Smooth muscle cell (in vitro differentiated cells): ENCODE measurements around the gene DPM3. TPM values are rescaled to one million over a fixed set of nuclear protein-coding genes. Genes with fewer than 3 reads are reported as not detected.

Experiments used
- DNase-seq: peaks from one replicate; lab custom pipeline; 2025; ENCODE audit not compliant: unreplicated experiment; lab: John Stamatoyannopoulos, UW
- H2AFZ ChIP-seq: fragments of 200-600 bp; sonication (generic); 2 replicates; pipeline ENCODE4 v1.6.0; 2016; ENCODE audit warnings: antibody characterized with exemption, low read depth, mild to moderate bottlenecking
- H3F3A ChIP-seq: fragments of 200-600 bp; sonication (generic); 2 replicates; pipeline ENCODE4 v1.6.0; 2017; ENCODE audit warnings: antibody characterized with exemption, low read depth
- H3K27ac ChIP-seq: fragments of 200-600 bp; sonication (generic); 2 replicates; pipeline ENCODE4 v1.5.1; 2016; ENCODE audit warnings: low read depth, mild to moderate bottlenecking
- H3K27me3 ChIP-seq: fragments of 200-600 bp; sonication (generic); 2 replicates; pipeline ENCODE4 v1.6.1; 2016; ENCODE audit warnings: low read depth, mild to moderate bottlenecking
- H3K36me3 ChIP-seq: fragments of 200-600 bp; sonication (generic); 2 replicates; pipeline ENCODE4 v1.5.1; 2016; ENCODE audit warnings: low read depth
- H3K4me1 ChIP-seq: fragments of 200-600 bp; sonication (generic); 2 replicates; pipeline ENCODE4 v1.5.1; 2016; ENCODE audit warnings: low read depth
- H3K4me2 ChIP-seq: fragments of 200-600 bp; sonication (generic); 2 replicates; pipeline ENCODE4 v1.6.0; 2016; ENCODE audit warnings: mild to moderate bottlenecking
- H3K4me3 ChIP-seq: fragments of 200-600 bp; sonication (generic); 2 replicates; pipeline ENCODE4 v1.5.1; 2016; ENCODE audit warnings: mild to moderate bottlenecking
- H3K79me2 ChIP-seq: fragments of 200-600 bp; sonication (generic); 2 replicates; pipeline ENCODE4 v1.6.0; 2016; ENCODE audit warnings: low read depth, mild to moderate bottlenecking
- H3K9ac ChIP-seq: fragments of 200-600 bp; sonication (generic); 2 replicates; pipeline ENCODE4 v1.6.0; 2016; ENCODE audit warnings: low read depth
- H3K9me3 ChIP-seq: fragments of 200-600 bp; sonication (generic); replicated peaks from 2 replicates; pipeline ENCODE4 v1.5.1; 2016; ENCODE audit warnings: low read depth
- H4K20me1 ChIP-seq: fragments of 200-600 bp; sonication (generic); 2 replicates; pipeline ENCODE4 v1.6.0; 2016; ENCODE audit warnings: low read depth
- whole genome bisulfite sequencing: methylation state at CpG from one replicate; pipeline ENCODE4 v1.1.7; 2016; ENCODE audit warnings: low lambda C conversion rate; 5-methylcytosine and 5-hydroxymethylcytosine counted together
- polyA plus RNA-seq: library from polyadenylated mRNA; unstranded; fragments of >200 nt; fragmentation: Nextera tagmentation; extraction: Ambion mirVana; gene quantifications from 2 replicates; pipeline ENCODE4 v1.2.1, GENCODE V29; 2016
- total RNA-seq: library from RNA; depleted of rRNA; stranded (reverse); fragments of >200 nt; gene quantifications from 2 replicates; pipeline ENCODE4 v1.2.3, GENCODE V29; 2014
- TF ChIP-seq, protein P1 (sequence below): fragments of 200-600 bp; sonication (generic); IDR thresholded peaks from 2 replicates; pipeline ENCODE4 v1.5.1; 2017; ENCODE audit warnings: borderline replicate concordance, mild to moderate bottlenecking, antibody characterized with exemption; ENCODE audit not compliant: insufficient read depth, poor library complexity, severe bottlenecking

DPM3 gene
- total and polyA plus RNA-seq, 2 experiments from 2014 or later = 69.1 to 75.8 TPM

- Histone ChIP-seq H3F3A (peaks cover 7% of the 10 kb centered on the region), H3K79me2 (peaks cover 8% of the 10 kb centered on the region), H4K20me1 (no peaks in the 10 kb centered on the region), H3K27me3 (peaks cover 5% of the 10 kb centered on the region), H3K9ac (peak within 1 kb of the TSS; percentile 75), H3K4me2 (peak within 1 kb of the TSS; percentile 88), H3K4me3 (peak within 1 kb of the TSS; percentile 77), H3K36me3 (no peaks in the 10 kb centered on the region), H3K27ac (peak within 1 kb of the TSS; percentile 89), H3K4me1 (peaks cover 40% of the 10 kb centered on the region), H2AFZ (peak within 1 kb of the TSS; percentile 50), H3K9me3 (no peaks in the 10 kb centered on the region)
- TF ChIP-seq, protein P1, sequence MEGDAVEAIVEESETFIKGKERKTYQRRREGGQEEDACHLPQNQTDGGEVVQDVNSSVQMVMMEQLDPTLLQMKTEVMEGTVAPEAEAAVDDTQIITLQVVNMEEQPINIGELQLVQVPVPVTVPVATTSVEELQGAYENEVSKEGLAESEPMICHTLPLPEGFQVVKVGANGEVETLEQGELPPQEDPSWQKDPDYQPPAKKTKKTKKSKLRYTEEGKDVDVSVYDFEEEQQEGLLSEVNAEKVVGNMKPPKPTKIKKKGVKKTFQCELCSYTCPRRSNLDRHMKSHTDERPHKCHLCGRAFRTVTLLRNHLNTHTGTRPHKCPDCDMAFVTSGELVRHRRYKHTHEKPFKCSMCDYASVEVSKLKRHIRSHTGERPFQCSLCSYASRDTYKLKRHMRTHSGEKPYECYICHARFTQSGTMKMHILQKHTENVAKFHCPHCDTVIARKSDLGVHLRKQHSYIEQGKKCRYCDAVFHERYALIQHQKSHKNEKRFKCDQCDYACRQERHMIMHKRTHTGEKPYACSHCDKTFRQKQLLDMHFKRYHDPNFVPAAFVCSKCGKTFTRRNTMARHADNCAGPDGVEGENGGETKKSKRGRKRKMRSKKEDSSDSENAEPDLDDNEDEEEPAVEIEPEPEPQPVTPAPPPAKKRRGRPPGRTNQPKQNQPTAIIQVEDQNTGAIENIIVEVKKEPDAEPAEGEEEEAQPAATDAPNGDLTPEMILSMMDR = no peak
- under 1% methylated on average over 29 of the region's 76 CpGs for WGBS
- DNase-seq = peak; percentile 24
These were observed 13.0 kb downstream of the DPM3 start, which contains the start of gene EFNA1 for GRCh38 chr1:155127105-155127966. Gene EFNA1 (plus strand): TSS chr1:155127876. CDS start chr1:155127978, 102 bp downstream.

DNA sequence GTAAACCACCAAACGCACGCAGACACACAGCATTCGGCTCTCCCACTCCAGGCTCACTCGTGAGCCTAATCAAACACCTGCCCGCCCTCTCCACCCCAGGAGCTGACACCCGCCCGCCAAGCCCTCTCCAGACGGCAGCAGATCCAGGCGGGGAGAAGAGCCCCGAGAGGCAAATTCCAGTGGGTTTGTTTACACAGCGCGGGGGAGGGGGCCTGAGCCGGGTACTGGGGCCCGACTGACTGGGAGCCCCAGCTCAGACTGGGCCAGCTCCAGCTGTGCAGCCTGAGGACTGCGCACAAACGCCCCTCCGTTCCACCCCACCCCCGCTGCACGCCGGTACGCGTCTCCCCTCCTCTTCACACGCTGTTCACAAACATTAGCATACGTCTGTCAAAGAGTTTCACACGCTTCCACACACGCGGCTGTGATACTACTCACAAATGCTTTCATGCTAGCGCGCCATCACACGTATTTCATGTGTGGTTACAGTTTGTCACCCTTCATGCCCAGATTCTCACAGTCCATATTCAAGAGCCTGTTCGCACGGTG lies 13.7 kb downstream of the DPM3 start:
- Histone ChIP-seq H3K79me2 (peaks cover 8% of the 10 kb centered on the region), H3K4me3 (peak overlapping the region; percentile 77), H4K20me1 (no peaks in the 10 kb centered on the region), H3K27me3 (peaks cover 5% of the 10 kb centered on the region), H3K9me3 (no peaks in the 10 kb centered on the region), H3K36me3 (no peaks in the 10 kb centered on the region), H3K9ac (no peak overlapping the region), H3K4me2 (peak overlapping the region; percentile 88), H3K27ac (peak overlapping the region; percentile 89), H3K4me1 (peaks cover 40% of the 10 kb centered on the region), H3F3A (peaks cover 5% of the 10 kb centered on the region), H2AFZ (peak overlapping the region; percentile 50)
- TF ChIP-seq, protein P1 = no peak
- under 1% methylated on average over 26 of the region's 32 CpGs for WGBS
- no peak for DNase-seq

DNA sequence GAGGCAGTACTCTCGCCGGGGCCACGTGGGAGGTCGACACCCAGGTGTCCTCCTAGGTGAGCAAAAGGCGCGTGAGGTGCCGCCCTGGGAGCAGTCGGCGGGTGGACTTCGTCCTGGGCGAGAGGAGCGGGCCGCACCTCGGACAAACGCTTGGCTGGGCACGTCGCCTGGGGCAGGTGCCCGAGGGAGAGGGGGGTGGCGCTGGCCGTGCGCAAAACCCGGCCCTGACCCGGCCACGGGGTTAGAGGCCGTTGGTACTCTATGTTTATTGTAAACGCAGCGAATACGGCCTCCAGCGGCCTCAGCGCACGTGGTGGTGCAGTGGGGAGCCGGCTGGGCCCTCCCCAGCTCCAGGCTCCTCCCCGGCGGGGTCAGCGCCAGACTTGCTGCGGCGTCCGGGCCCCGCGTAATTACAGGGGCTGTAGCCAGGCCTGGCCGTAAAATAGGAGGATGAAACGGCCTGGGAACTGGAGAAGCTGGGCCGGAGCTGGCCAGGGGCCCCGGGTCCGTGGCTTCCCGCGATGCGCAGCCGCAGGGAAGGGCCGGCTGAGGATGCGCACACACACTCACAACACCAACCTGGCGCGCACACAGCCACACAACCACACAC lies 14.3 kb downstream of the DPM3 start:
- peaks cover 3% of the 10 kb centered on the region for H3F3A ChIP-seq
- no peaks in the 10 kb centered on the region for H3K9me3 ChIP-seq
- no peaks in the 10 kb centered on the region for H4K20me1 ChIP-seq
- no peak for DNase-seq
- 12% methylated on average over 43 of the region's 53 CpGs for WGBS
- TF ChIP-seq, protein P1 = no peak
- H3K36me3 ChIP-seq = no peaks in the 10 kb centered on the region
- H3K4me3 ChIP-seq = peak overlapping the region; percentile 77
- H3K27ac ChIP-seq = no peak overlapping the region
- H3K79me2 ChIP-seq = peaks cover 8% of the 10 kb centered on the region
- H3K4me1 ChIP-seq = peaks cover 40% of the 10 kb centered on the region
- H3K9ac ChIP-seq = no peak overlapping the region
- peaks cover 5% of the 10 kb centered on the region for H3K27me3 ChIP-seq
- peak overlapping the region; percentile 88 for H3K4me2 ChIP-seq
- H2AFZ ChIP-seq = no peak overlapping the region
